ENCODE results near the gene NTN5. TPM values are rescaled to one million over a fixed set of nuclear protein-coding genes. Genes with fewer than 3 reads are reported as not detected.

NTN5 gene
- total RNA-seq, 3 donors from 2014 or later (not counting 1 experiment from before 2014, with no cell fraction given), result 1.3 to 3.4 (median 2.1) TPM

- Histone ChIP-seq H3K4me3 (ENCODE audit: low read length) (no peak overlapping the region), H3K4me1 (ENCODE audit: control insufficient read depth, insufficient read depth, low read length) (peaks cover 73% of the 10 kb centered on the region), H3K36me3 (ENCODE audit: control insufficient read depth, insufficient read depth, low read length) (peaks cover 18% of the 10 kb centered on the region), H3K27me3 (ENCODE audit: control insufficient read depth, insufficient read depth, low read length) (no peaks in the 10 kb centered on the region), H3K9me3 (ENCODE audit: control insufficient read depth, insufficient read depth, low read length) (no peaks in the 10 kb centered on the region), H3K27ac (ENCODE audit: low read length) (no peak overlapping the region)
- Mint-ChIP-seq H3K9me3 (no peaks in the 10 kb centered on the region), H3K27me3 (ENCODE audit: low read depth in 2 of 2) (no peaks in the 10 kb centered on the region), H3K36me3 (no peaks in the 10 kb centered on the region), H3K27ac (peak overlapping the region; percentile 82 to 87), H3K4me3 (no peak overlapping the region), H3K4me1 (peaks cover 29 to 49% of the 10 kb centered on the region in 2 donors)
- no peak for DNase-seq
- TF ChIP-seq, protein P1, sequence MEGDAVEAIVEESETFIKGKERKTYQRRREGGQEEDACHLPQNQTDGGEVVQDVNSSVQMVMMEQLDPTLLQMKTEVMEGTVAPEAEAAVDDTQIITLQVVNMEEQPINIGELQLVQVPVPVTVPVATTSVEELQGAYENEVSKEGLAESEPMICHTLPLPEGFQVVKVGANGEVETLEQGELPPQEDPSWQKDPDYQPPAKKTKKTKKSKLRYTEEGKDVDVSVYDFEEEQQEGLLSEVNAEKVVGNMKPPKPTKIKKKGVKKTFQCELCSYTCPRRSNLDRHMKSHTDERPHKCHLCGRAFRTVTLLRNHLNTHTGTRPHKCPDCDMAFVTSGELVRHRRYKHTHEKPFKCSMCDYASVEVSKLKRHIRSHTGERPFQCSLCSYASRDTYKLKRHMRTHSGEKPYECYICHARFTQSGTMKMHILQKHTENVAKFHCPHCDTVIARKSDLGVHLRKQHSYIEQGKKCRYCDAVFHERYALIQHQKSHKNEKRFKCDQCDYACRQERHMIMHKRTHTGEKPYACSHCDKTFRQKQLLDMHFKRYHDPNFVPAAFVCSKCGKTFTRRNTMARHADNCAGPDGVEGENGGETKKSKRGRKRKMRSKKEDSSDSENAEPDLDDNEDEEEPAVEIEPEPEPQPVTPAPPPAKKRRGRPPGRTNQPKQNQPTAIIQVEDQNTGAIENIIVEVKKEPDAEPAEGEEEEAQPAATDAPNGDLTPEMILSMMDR (IDR thresholded peaks at IDR 0.05), result no peak
- intact Hi-C loops (cut with micrococcal nuclease), result no loop called here
- ATAC-seq, result no peak
- WGBS (ENCODE audit: insufficient coverage), result 98% methylated on average over 30 of the region's 30 CpGs
These were observed 46.9 kb downstream of the NTN5 start for GRCh38 chr19:48625891-48626327.

DNA sequence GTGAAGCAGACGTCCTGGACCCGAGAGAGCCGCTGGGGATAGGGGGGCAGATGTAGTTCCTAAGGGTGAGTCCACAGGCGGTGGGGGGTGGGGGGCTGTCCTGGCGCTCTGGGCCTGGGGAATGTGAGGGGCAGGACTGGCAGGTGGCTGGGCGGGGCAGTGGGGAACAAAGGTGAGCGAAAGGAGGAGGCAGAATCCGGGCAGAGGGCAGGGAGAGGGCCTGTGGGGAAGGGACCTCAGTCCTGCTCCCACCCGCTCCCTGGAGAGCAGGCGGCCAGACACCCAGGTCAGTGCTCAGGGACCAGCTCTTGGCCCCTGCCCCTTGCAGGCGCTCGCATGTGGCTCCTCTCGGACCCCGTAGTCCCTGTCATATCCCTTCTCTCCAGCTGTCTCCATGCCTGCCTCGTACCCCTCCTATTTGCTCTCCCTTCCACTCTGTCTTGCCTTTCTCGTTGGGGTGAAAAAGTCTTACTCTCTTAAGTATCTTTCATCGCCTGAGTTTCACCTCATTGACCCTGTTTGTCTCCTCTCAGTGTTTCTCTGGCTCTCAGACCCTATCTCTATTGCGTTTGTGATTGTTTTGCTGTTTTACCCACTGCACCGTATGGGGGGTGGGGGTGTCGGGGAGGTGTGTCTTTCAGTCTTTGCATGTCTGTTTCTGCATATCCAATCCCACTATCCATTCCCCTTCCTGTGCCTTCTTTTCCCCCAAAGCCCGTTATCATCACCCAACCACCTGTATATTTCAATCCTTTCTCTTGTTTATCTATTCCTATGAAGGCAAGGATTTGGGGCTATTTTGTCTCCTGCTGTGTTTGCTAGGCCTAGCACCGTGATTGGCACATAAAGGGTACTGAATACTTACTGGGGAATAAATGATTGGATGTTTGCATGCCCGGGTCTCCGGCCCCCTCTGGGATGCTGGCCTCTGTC lies 47.8 kb downstream of the NTN5 start:
- no peak overlapping the region for H3K4me3 ChIP-seq (ENCODE audit: low read length)
- intact Hi-C loops (cut with micrococcal nuclease), result no loop called here
- 83% methylated on average over 21 of the region's 24 CpGs for WGBS (ENCODE audit: insufficient coverage)
- TF ChIP-seq, protein P1 (IDR thresholded peaks at IDR 0.05), result no peak
- no peaks in the 10 kb centered on the region for H3K9me3 ChIP-seq (ENCODE audit: control insufficient read depth, insufficient read depth, low read length)
- peaks cover 10% of the 10 kb centered on the region for H3K36me3 ChIP-seq (ENCODE audit: control insufficient read depth, insufficient read depth, low read length)
- DNase-seq (no peak), ATAC-seq (no peak)
- Mint-ChIP-seq H3K27me3 (ENCODE audit: low read depth in 2 of 2) (no peaks in the 10 kb centered on the region), H3K9me3 (no peaks in the 10 kb centered on the region), H3K27ac (peak overlapping the region; percentile 82 to 87), H3K4me3 (peak overlapping the region; percentile 21), H3K4me1 (peaks cover 31 to 52% of the 10 kb centered on the region in 2 donors), H3K36me3 (no peaks in the 10 kb centered on the region)
- peaks cover 70% of the 10 kb centered on the region for H3K4me1 ChIP-seq (ENCODE audit: control insufficient read depth, insufficient read depth, low read length)
- H3K27me3 ChIP-seq (ENCODE audit: control insufficient read depth, insufficient read depth, low read length), result no peaks in the 10 kb centered on the region
- peak overlapping the region; percentile 76 for H3K27ac ChIP-seq (ENCODE audit: low read length)

GRCh38 chr19:48624067-48624594 lies 48.7 kb downstream of the NTN5 start:
- intact Hi-C loops (cut with micrococcal nuclease), result no loop called here
- H3K9me3 Mint-ChIP-seq, result no peaks in the 10 kb centered on the region
- peaks cover 40 to 61% of the 10 kb centered on the region in 2 donors for H3K4me1 Mint-ChIP-seq
- H3K4me1 ChIP-seq (ENCODE audit: control insufficient read depth, insufficient read depth, low read length), result peaks cover 71% of the 10 kb centered on the region
- H3K9me3 ChIP-seq (ENCODE audit: control insufficient read depth, insufficient read depth, low read length), result no peaks in the 10 kb centered on the region
- H3K27me3 Mint-ChIP-seq (ENCODE audit: low read depth in 2 of 2), result no peaks in the 10 kb centered on the region
- TF ChIP-seq, protein P1 (IDR thresholded peaks at IDR 0.05), result no peak
- peak overlapping the region; percentile 82 to 87 for H3K27ac Mint-ChIP-seq
- H3K36me3 Mint-ChIP-seq, result no peaks in the 10 kb centered on the region
- peak; percentile 72 to 84 (median 74) for ATAC-seq
- WGBS (ENCODE audit: insufficient coverage), result 2% methylated on average over 36 of the region's 40 CpGs
- H3K27me3 ChIP-seq (ENCODE audit: control insufficient read depth, insufficient read depth, low read length), result no peaks in the 10 kb centered on the region
- peak overlapping the region; percentile 86 for H3K4me3 Mint-ChIP-seq
- peak overlapping the region; percentile 76 for H3K27ac ChIP-seq (ENCODE audit: low read length)
- H3K4me3 ChIP-seq (ENCODE audit: low read length), result peak overlapping the region; percentile 21
- peaks cover 2% of the 10 kb centered on the region for H3K36me3 ChIP-seq (ENCODE audit: control insufficient read depth, insufficient read depth, low read length)
- DNase-seq, result peak; percentile 88 to 97
